OCI-LY1 (cell line): Measurements from ENCODE around the gene PGC.

Experiments used
- H2AFZ ChIP-seq: fragments of 200-600 bp; sonication (generic), shearing (Covaris generic); 2 replicates; pipeline ENCODE4 v1.6.0; 2014; ENCODE audit warnings: antibody characterized with exemption, mild to moderate bottlenecking, low read length
- H3F3A ChIP-seq: fragments of 200-600 bp; sonication (generic), shearing (Covaris generic); 2 replicates; pipeline ENCODE4 v1.6.0; 2014; ENCODE audit warnings: mild to moderate bottlenecking, antibody characterized with exemption, low read length, moderate library complexity; ENCODE audit not compliant: insufficient read depth
- H3K27ac ChIP-seq: fragments of 200-600 bp; sonication (generic); 2 replicates; pipeline ENCODE4 v1.5.1; 2014; ENCODE audit warnings: low read length, mixed run types, mild to moderate bottlenecking, low read depth; ENCODE audit not compliant: poor library complexity, severe bottlenecking
- H3K27me3 ChIP-seq: fragments of 200-600 bp; sonication (generic); 2 replicates; pipeline ENCODE4 v1.6.0; 2014; ENCODE audit warnings: antibody characterized with exemption, mild to moderate bottlenecking, low read length, moderate library complexity; ENCODE audit not compliant: insufficient read depth
- H3K36me3 ChIP-seq: fragments of 200-600 bp; sonication (generic); 2 replicates; pipeline ENCODE4 v1.6.1; 2014; ENCODE audit warnings: mild to moderate bottlenecking, antibody characterized with exemption, low read length, moderate library complexity, mixed read lengths; ENCODE audit not compliant: insufficient read depth
- H3K4me1 ChIP-seq: fragments of 200-600 bp; sonication (generic); 2 replicates; pipeline ENCODE4 v1.5.1; 2014; ENCODE audit warnings: mild to moderate bottlenecking, low read length, moderate library complexity; ENCODE audit not compliant: insufficient read depth, severe bottlenecking
- H3K4me2 ChIP-seq: fragments of 200-600 bp; sonication (generic), shearing (Covaris generic); 2 replicates; pipeline ENCODE4 v1.6.1; 2014; ENCODE audit warnings: low read length
- H3K4me3 ChIP-seq: fragments of 200-600 bp; sonication (generic); 2 replicates; pipeline ENCODE4 v1.5.1; 2014; ENCODE audit warnings: low read length, low read depth, mild to moderate bottlenecking, mixed read lengths; ENCODE audit not compliant: poor library complexity, severe bottlenecking
- H3K79me2 ChIP-seq: fragments of 200-600 bp; shearing (Covaris generic); 2 replicates; pipeline ENCODE4 v1.6.1; 2016; ENCODE audit warnings: mixed run types, low read length, mixed read lengths; ENCODE audit not compliant: insufficient read depth
- H3K9ac ChIP-seq: fragments of 200-600 bp; sonication (generic), shearing (Covaris generic); 2 replicates; pipeline ENCODE4 v1.6.1; 2014; ENCODE audit warnings: mild to moderate bottlenecking, low read length, mixed read lengths
- H3K9me2 ChIP-seq: fragments of 200-600 bp; sonication (generic), shearing (Covaris generic); 2 replicates; pipeline ENCODE4 v1.6.1; 2014; ENCODE audit warnings: low read depth, mild to moderate bottlenecking, low read length, mixed read lengths
- H3K9me3 ChIP-seq: fragments of 200-600 bp; shearing (Covaris generic); 2 replicates; pipeline ENCODE4 v1.6.1; 2014; ENCODE audit warnings: low read length, mixed read lengths
- H4K20me1 ChIP-seq: fragments of 200-600 bp; sonication (generic), shearing (Covaris generic); 2 replicates; pipeline ENCODE4 v1.6.0; 2016; ENCODE audit warnings: mild to moderate bottlenecking, low read length; ENCODE audit not compliant: insufficient read depth
- EZH2 ChIP-seq: fragments of 200-600 bp; sonication (generic), shearing (Covaris generic); IDR thresholded peaks from 2 replicates; pipeline ENCODE4 v1.8.0; 2017; ENCODE audit warnings: borderline replicate concordance, mixed run types, mild to moderate bottlenecking, antibody characterized with exemption, low read length, moderate library complexity, mixed read lengths
- TF ChIP-seq, protein P1 (sequence below): fragments of 200-600 bp; sonication (generic), shearing (Covaris generic); IDR thresholded peaks from 2 replicates; pipeline ENCODE4 v1.5.1; 2017; ENCODE audit warnings: mild to moderate bottlenecking, antibody characterized with exemption, low read length, moderate library complexity, mixed read lengths

PGC gene

DNA sequence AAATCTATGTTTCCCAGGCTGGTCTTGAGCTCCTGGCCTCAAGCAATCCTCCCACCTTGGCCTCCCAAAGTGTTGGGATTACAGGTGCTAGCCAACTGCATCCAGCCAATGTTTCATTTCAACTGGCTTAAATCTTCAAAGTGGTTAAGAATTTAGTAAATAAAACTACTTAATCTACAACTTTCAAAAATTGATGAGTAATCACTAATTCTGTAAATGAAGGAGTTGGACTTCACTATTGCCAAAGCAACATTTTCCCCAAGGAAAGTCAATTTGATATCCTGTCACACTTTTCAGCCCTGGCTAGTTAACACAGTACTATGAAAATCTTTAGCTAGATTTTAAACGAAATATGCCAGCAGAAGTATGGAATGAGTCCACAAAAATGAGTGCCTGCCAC lies 44.1 kb upstream of the PGC start:
- no peaks in the 10 kb centered on the region for H3K9me3 ChIP-seq
- H3K27me3 ChIP-seq, result no peaks in the 10 kb centered on the region
- H3K27ac ChIP-seq, result no peak overlapping the region
- H3K4me2 ChIP-seq, result no peak overlapping the region
- peaks cover 12% of the 10 kb centered on the region for H3K4me1 ChIP-seq
- no peaks in the 10 kb centered on the region for H3F3A ChIP-seq
- no peaks in the 10 kb centered on the region for H3K9me2 ChIP-seq
- H3K79me2 ChIP-seq, result peaks cover 10% of the 10 kb centered on the region
- no peak overlapping the region for H2AFZ ChIP-seq
- H3K4me3 ChIP-seq, result no peak overlapping the region
- TF ChIP-seq, protein P1, sequence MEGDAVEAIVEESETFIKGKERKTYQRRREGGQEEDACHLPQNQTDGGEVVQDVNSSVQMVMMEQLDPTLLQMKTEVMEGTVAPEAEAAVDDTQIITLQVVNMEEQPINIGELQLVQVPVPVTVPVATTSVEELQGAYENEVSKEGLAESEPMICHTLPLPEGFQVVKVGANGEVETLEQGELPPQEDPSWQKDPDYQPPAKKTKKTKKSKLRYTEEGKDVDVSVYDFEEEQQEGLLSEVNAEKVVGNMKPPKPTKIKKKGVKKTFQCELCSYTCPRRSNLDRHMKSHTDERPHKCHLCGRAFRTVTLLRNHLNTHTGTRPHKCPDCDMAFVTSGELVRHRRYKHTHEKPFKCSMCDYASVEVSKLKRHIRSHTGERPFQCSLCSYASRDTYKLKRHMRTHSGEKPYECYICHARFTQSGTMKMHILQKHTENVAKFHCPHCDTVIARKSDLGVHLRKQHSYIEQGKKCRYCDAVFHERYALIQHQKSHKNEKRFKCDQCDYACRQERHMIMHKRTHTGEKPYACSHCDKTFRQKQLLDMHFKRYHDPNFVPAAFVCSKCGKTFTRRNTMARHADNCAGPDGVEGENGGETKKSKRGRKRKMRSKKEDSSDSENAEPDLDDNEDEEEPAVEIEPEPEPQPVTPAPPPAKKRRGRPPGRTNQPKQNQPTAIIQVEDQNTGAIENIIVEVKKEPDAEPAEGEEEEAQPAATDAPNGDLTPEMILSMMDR, result no peak
- no peak for TF ChIP-seq EZH2
- peaks cover 38% of the 10 kb centered on the region for H3K36me3 ChIP-seq
- no peaks in the 10 kb centered on the region for H4K20me1 ChIP-seq
- H3K9ac ChIP-seq, result no peak overlapping the region

DNA sequence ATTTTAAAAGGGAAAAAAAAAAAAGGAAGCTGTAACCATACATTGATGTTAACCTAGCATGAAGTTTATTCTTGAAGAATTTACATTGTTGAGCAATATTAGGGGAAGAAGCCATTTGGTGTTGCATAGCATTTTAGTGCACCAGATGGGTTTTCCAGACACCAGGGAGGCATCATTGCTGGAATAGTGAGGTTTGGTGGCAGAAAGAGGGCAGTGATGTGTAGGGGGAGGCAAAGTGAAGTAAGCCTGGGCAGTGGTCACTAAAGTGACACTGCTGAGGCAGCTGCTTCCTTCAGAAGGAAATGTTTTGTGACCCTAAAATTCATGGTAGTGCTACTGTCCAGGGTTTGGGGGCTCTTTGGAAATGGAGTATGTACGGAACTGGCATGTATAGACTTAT lies 42.8 kb upstream of the PGC start:
- Histone ChIP-seq H3K27ac (no peak overlapping the region), H3K27me3 (no peaks in the 10 kb centered on the region), H3K4me1 (peaks cover 18% of the 10 kb centered on the region), H3F3A (no peaks in the 10 kb centered on the region), H3K9me2 (no peaks in the 10 kb centered on the region), H3K36me3 (peaks cover 37% of the 10 kb centered on the region), H3K4me3 (no peak overlapping the region), H3K4me2 (no peak overlapping the region), H3K9me3 (no peaks in the 10 kb centered on the region), H4K20me1 (no peaks in the 10 kb centered on the region), H2AFZ (no peak overlapping the region), H3K9ac (no peak overlapping the region), H3K79me2 (peaks cover 10% of the 10 kb centered on the region)
- TF ChIP-seq EZH2, result no peak
- TF ChIP-seq, protein P1, result no peak

DNA sequence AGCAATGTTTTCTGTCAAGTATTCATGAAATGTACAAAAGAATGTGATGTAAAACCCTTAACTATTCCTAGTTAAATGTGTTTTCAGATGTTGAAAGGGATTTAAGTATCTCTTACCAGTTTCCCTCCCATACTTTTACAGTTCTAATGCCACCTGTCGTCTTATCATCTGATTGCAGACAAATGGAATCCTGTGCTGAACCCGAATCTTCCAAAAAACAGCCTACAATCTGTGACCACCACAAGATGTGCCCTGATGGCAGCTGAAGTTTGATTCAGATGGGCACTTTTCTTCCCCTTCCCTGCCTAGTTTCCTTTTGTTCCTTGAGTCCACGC lies 42.2 kb upstream of the PGC start:
- Histone ChIP-seq H3K27me3 (no peaks in the 10 kb centered on the region), H3K36me3 (peaks cover 37% of the 10 kb centered on the region), H3K9ac (no peak overlapping the region), H3K4me1 (peaks cover 18% of the 10 kb centered on the region), H3F3A (no peaks in the 10 kb centered on the region), H3K79me2 (peaks cover 10% of the 10 kb centered on the region), H2AFZ (no peak overlapping the region), H3K9me2 (no peaks in the 10 kb centered on the region), H3K9me3 (no peaks in the 10 kb centered on the region), H3K4me3 (no peak overlapping the region), H3K27ac (no peak overlapping the region), H3K4me2 (no peak overlapping the region), H4K20me1 (no peaks in the 10 kb centered on the region)
- TF ChIP-seq EZH2, result no peak
- TF ChIP-seq, protein P1, result no peak
